Effector memory CD4-positive, alpha-beta T cell (primary cell): ENCODE results near the gene DBNDD2.

Source experiments
- DNase-seq, 3 donors: peaks; one replicate each; pipeline ENCODE4 v3.0.0-alpha.2; 2020
- H3K27ac ChIP-seq: 2 replicates; pipeline ENCODE4 v1.7.0; 2013; ENCODE audit warnings: mild to moderate bottlenecking, low read length, moderate library complexity; ENCODE audit not compliant: insufficient read depth, poor library complexity, severe bottlenecking
- H3K27me3 ChIP-seq: replicated peaks from 2 replicates; pipeline ENCODE4 v1.7.0; 2013; ENCODE audit warnings: mild to moderate bottlenecking, low read length; ENCODE audit not compliant: insufficient read depth, control insufficient read depth, poor library complexity, severe bottlenecking
- H3K36me3 ChIP-seq: 2 replicates; pipeline ENCODE4 v1.7.0; 2013; ENCODE audit warnings: mild to moderate bottlenecking, low read length, moderate library complexity; ENCODE audit not compliant: control insufficient read depth, insufficient read depth
- H3K4me1 ChIP-seq: 2 replicates; pipeline ENCODE4 v1.7.0; 2013; ENCODE audit warnings: low read length, mild to moderate bottlenecking; ENCODE audit not compliant: control insufficient read depth, insufficient read depth, poor library complexity, severe bottlenecking
- H3K4me3 ChIP-seq: 2 replicates; pipeline ENCODE4 v1.7.0; 2013; ENCODE audit warnings: low read length, low read depth, mild to moderate bottlenecking; ENCODE audit not compliant: insufficient read depth, poor library complexity, severe bottlenecking
- H3K9me3 ChIP-seq: 2 replicates; pipeline ENCODE4 v1.7.0; 2013; ENCODE audit warnings: mild to moderate bottlenecking, low read length, moderate library complexity; ENCODE audit not compliant: control insufficient read depth

Gene DBNDD2

DNA sequence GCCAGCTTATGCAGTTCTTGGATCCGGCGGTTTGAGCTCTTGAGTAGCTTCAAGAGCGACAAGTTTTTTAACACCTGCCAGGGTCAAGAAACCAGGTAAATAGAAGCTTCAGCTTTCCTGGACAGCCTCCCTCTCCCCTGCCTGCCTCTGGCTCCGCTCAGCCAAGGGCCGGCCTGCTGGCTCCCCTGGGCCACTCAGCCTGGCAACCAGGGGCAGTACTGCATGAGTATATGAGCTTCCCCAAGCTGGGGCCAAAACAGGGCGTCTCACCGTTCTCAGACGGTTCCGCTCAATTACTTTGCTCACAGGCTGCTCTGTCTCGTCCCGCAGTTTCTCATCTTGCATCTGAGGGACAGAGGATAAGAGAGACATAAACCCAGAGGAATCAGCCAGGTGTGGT, 30.8 kb upstream of the DBNDD2 start:
- peaks cover 2% of the 10 kb centered on the region for H3K36me3 ChIP-seq
- DNase-seq = no peak
- H3K4me1 ChIP-seq = peaks cover 10% of the 10 kb centered on the region

DNA sequence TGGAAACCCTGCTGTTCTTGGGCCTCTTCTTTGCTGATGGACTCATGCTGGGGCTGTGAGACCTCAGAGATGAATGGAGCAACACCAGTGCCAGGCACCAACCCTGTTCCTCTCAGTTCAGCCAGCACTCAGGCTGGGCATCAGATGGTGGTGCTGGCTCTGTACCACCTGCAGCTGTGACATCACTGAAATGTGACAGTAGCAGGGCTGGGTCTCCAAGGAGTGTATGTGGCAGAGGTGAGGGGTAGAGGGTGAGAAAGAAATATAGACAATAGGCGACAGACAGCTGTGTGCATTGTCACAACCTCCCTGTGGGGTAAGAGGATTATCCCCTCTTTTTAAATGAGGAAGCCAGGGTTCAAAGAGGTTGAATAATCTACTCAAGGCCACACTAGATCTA, 29.9 kb upstream of the DBNDD2 start, which contains the start of gene TP53TG5:
TP53TG5 (minus strand) TSS at position 135 of the 400 bp plus-strand sequence; CDS start at position 46, 89 bp downstream.
- no peaks in the 10 kb centered on the region for H3K27me3 ChIP-seq
- H3K4me3 ChIP-seq = no peak within 1 kb of the TSS
- peaks cover 6% of the 10 kb centered on the region for H3K4me1 ChIP-seq
- DNase-seq = no peak
- no peak within 1 kb of the TSS for H3K27ac ChIP-seq
- peaks cover 2% of the 10 kb centered on the region for H3K36me3 ChIP-seq
- H3K9me3 ChIP-seq = no peaks in the 10 kb centered on the region

More for the DNA sequence above, 30.8 kb upstream of the DBNDD2 start:
- no peak overlapping the region for H3K27ac ChIP-seq
- no peaks in the 10 kb centered on the region for H3K9me3 ChIP-seq
- H3K4me3 ChIP-seq = no peak overlapping the region
- no peaks in the 10 kb centered on the region for H3K27me3 ChIP-seq

DNA sequence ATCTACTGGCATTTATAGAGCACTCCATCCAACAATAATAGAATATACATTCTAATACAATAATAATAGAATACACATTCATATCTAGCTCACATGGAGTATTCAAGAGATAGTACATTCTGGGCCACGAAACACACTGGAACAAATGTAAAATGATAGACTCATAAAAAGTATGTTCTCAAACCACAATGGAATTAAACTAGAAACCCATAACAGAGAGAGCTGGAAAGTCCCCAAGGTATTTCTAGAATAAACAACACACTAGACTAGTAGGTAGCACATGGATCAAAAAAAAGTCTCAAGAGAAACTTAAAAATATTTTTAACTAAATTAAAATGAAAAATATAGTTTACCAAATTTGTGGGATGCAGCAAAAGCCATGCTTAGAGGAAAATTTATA, 20.8 kb upstream of the DBNDD2 start:
- Histone ChIP-seq H3K9me3 (no peaks in the 10 kb centered on the region), H3K4me3 (no peak overlapping the region), H3K36me3 (no peaks in the 10 kb centered on the region), H3K27me3 (no peaks in the 10 kb centered on the region), H3K4me1 (no peaks in the 10 kb centered on the region), H3K27ac (no peak overlapping the region)
- no peak for DNase-seq

DNA sequence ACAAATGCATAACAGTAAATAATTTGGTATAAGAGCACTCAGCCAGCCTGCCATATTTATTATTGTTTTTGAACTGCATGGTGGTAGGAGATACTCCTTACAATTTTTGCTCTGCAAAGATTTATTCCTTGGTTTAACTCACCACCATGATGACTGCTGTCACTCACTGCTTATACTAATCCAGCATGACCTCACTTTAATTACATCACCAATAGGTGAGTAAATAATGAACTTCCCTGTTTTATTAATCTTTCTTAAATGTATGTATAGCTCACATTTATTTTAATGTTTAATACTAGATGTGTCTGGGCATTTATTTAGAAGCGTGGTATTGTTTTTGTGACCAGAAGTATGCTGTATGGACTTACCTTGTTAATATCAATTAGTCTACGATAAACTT, 17.2 kb upstream of the DBNDD2 start:
- Histone ChIP-seq H3K9me3 (no peaks in the 10 kb centered on the region), H3K27me3 (no peaks in the 10 kb centered on the region), H3K4me3 (no peak overlapping the region), H3K27ac (no peak overlapping the region), H3K36me3 (no peaks in the 10 kb centered on the region), H3K4me1 (no peaks in the 10 kb centered on the region)
- no peak for DNase-seq

DNA sequence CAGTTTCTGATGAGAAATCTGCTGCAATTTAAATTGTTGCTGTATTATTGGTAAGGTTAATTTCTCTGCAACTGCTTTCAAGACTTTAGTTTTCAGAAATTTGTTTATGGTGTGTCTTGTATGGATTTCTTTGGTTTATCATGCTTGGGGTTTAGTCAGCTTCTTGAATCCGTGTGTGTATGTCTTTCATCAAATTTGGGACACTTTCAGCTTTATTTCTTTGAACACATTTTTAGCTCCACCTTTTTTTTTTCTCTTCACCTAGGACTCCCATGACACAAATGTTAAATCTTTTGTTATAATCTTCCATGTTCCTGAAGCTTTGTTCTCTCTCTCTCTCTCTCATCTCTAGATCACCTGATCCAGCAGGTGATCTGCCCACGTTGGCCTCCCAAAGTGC, 16.5 kb upstream of the DBNDD2 start:
- DNase-seq = no peak
- H3K4me3 ChIP-seq = no peak overlapping the region
- H3K36me3 ChIP-seq = no peaks in the 10 kb centered on the region
- H3K9me3 ChIP-seq = no peaks in the 10 kb centered on the region
- H3K4me1 ChIP-seq = no peaks in the 10 kb centered on the region
- no peak overlapping the region for H3K27ac ChIP-seq
- H3K27me3 ChIP-seq = no peaks in the 10 kb centered on the region

DNA sequence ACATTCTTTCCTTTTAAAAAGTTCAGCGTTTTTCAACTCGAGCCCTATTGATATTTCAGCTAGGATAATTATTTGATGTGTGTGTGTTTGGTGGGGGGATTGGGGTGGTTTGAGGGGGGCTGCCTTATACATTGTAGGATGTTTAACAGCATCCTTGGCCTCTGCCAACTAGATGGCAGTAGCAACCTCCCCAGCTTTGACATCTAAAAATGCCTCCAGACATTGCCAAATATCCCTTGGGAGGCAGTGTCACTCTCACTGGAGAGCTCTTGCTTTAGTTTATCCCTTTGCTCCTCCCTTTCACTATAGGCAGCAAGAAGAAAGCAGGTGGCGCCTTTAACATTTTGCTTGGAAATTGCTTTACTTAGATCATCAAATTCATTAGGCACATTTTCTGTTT, 15.4 kb upstream of the DBNDD2 start:
- H3K27ac ChIP-seq = no peak overlapping the region
- H3K27me3 ChIP-seq = no peaks in the 10 kb centered on the region
- no peaks in the 10 kb centered on the region for H3K9me3 ChIP-seq
- no peaks in the 10 kb centered on the region for H3K36me3 ChIP-seq
- no peaks in the 10 kb centered on the region for H3K4me1 ChIP-seq
- no peak for DNase-seq
- no peak overlapping the region for H3K4me3 ChIP-seq

DNA sequence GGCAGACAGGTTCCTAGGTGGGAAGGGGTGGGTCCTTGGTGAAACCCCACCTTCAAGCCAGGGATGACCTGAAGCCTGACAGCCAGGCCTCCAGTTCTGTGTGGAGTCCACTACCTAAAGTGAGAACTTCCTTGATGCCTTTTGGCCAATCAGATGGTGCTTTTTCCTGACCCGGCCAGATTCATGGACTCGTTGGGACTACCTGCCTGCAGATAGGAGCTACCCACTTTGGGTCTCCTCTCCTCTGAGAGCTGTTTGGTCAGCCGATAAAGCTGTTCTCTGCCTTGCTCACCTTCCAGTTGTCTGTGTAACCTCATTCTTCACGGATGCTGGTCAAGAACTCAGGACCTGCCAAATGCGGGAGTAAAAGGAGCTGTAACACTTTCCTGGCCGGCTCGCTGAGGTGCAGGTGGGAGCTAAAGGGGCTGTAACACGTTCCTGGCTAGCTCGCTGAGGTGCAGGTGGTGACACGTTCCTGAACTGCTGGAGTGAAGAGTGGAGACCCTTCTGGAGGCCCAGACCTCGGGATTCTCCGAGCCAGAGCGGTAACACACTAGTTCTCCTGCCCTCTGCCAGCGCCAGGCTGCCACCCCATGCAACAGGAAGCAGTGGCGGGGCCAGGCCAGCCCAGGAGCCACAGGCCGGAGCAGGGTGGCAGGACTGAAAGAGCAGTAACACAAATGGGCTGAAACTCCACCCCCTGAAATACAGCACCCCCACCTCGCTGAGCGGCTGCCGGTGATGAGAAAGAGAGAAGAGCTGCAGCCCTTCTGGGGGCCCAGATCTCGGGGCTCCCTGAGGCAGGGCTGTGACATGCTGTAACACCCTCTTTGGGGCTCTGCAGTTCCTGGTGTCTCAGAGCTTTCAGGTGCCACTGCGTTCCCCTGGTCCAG, 13.6 kb upstream of the DBNDD2 start:
- no peaks in the 10 kb centered on the region for H3K4me1 ChIP-seq
- no peak for DNase-seq
- H3K27me3 ChIP-seq = no peaks in the 10 kb centered on the region
- H3K27ac ChIP-seq = no peak overlapping the region
- H3K9me3 ChIP-seq = no peaks in the 10 kb centered on the region
- no peak overlapping the region for H3K4me3 ChIP-seq
- no peaks in the 10 kb centered on the region for H3K36me3 ChIP-seq

DNA sequence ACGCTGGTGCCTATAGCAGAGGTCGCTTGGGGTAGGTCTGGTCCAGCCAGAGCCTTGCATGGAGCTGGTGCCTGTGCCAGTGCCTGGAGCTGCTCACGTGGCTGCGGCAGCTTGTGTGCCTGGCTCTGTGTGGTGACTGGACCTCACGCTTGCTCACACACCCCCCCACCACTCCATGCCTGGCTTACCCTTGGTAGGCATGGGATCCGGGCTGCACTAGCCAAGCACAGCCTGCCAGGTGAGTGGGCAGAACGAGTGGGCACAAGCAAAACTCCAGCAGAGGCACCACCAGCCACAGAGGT, 13.0 kb upstream of the DBNDD2 start:
- Histone ChIP-seq H3K27me3 (no peaks in the 10 kb centered on the region), H3K9me3 (peaks cover 1% of the 10 kb centered on the region), H3K36me3 (no peaks in the 10 kb centered on the region), H3K4me1 (no peaks in the 10 kb centered on the region), H3K4me3 (no peak overlapping the region), H3K27ac (no peak overlapping the region)
- no peak for DNase-seq

DNA sequence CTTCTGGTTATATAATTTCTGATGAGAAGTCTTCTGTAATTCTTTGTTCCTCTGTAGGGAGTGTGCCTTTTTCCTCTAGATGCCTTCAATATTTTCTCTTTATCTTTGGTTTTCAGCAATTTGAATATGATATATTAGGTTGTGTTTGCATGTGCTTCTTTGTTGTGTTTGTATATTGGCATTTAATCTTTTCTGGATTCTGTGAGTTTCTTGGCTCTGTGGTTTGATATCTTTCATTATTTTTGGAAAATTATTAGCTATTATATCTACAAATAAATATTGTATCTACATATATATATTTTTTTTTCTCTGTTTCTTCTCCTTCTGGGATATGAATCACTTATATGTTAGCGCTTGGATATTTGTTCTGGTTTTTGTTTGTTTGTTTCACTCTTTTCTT, 9.1 kb upstream of the DBNDD2 start:
- Histone ChIP-seq H3K9me3 (peaks cover 9% of the 10 kb centered on the region), H3K4me1 (no peaks in the 10 kb centered on the region), H3K36me3 (peaks cover 4% of the 10 kb centered on the region), H3K27ac (no peak overlapping the region), H3K27me3 (no peaks in the 10 kb centered on the region), H3K4me3 (no peak overlapping the region)
- no peak for DNase-seq

DNA sequence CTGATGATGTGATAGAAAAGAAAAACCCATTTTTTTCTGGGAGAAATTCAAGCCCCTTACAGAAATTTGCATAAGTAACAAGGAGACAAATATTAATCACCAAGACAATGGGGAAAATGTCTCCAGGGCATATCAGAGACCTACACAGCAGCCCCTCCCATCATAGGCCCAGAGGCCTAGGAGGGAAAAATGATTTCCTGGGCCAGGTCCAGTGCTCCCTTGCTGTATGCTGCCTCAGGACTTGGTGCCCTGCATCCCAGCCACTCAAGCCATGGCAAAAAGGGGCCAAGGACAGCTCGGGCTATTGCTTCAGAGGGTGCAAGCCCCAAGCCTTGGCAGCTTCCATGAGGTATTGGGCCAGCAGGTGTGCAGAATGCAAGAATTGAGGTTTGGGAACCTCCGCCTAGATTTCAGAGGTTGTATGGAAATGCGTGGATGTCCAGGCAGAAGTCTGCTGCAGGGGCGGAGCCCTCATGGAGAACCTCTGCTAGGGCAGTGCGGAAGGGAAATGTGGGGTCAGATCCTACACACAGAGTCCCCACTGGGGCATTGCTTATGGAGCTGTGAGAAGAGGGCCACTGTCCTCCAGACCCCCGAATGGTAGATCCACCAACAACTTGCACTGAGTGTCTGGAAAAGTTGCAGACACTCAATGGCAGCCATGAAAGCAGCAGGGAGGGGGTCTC, 7.6 kb upstream of the DBNDD2 start:
- H3K9me3 ChIP-seq = peaks cover 9% of the 10 kb centered on the region
- H3K4me1 ChIP-seq = peaks cover 3% of the 10 kb centered on the region
- DNase-seq = no peak
- no peak overlapping the region for H3K27ac ChIP-seq
- peaks cover 4% of the 10 kb centered on the region for H3K36me3 ChIP-seq
- H3K4me3 ChIP-seq = no peak overlapping the region
- H3K27me3 ChIP-seq = no peaks in the 10 kb centered on the region
